Naive thymus-derived CD4-positive, alpha-beta T cell (primary cell): Measurements from ENCODE around the gene VWCE. TPM values are rescaled to one million over a fixed set of nuclear protein-coding genes. Genes with fewer than 3 reads are reported as not detected.

Experiments used
- ATAC-seq: fragments of 150-1000 bp; cut with Tn5 transposase; 2 replicates; pipeline ENCODE4 v1.10.0; 2021; ENCODE audit warnings: mild to moderate bottlenecking, moderate library complexity
- CTCF ChIA-PET: fragments of 350-600 bp; sonication (Branson Sonifier 250); formaldehyde crosslinking; loops from one replicate; lab custom pipeline; 2021; ENCODE audit warnings: antibody characterized with exemption; lab: Charles Lee
- POLR2A ChIA-PET: fragments of 350-600 bp; sonication (Branson Sonifier 250); formaldehyde crosslinking; loops from one replicate; lab custom pipeline; 2021; ENCODE audit warnings: antibody characterized with exemption, inconsistent platforms; lab: Charles Lee
- DNase-seq, 9 donors: peaks; one replicate each; pipeline versions ENCODE4 v3.0.0 to v3.0.0-alpha.2; 2020 to 2022; ENCODE audit warnings: mixed read lengths in 1 of 9
- H3K27ac ChIP-seq: one replicate; pipeline ENCODE4 v1.7.0; 2013; ENCODE audit warnings: mild to moderate bottlenecking, low read depth, low read length, moderate library complexity
- H3K27me3 ChIP-seq, 2 donors: one replicate each; pipeline ENCODE4 v1.7.0; 2013; ENCODE audit warnings: low read length in 2 of 2, mild to moderate bottlenecking in 2 of 2, moderate library complexity in 2 of 2; ENCODE audit not compliant: control insufficient read depth in 2 of 2, insufficient read depth in 2 of 2
- H3K36me3 ChIP-seq, 3 experiments: 1 replicate in 2 of 3; 2 replicates in 1 of 3; pipeline ENCODE4 v1.7.0; 2013; ENCODE audit warnings: low read length in 3 of 3, mild to moderate bottlenecking in 3 of 3, moderate library complexity in 1 of 3; ENCODE audit not compliant: insufficient read depth in 3 of 3, control insufficient read depth in 2 of 3
- H3K4me1 ChIP-seq, 2 donors: one replicate each; pipeline ENCODE4 v1.7.0; 2013; ENCODE audit warnings: low read length in 2 of 2, mild to moderate bottlenecking in 2 of 2, moderate library complexity in 1 of 2; ENCODE audit not compliant: control insufficient read depth in 2 of 2, insufficient read depth in 2 of 2
- H3K4me3 ChIP-seq: 2 replicates; pipeline ENCODE4 v1.7.0; 2013; ENCODE audit warnings: mild to moderate bottlenecking, low read length
- H3K9me3 ChIP-seq, 3 experiments: 1 replicate in 2 of 3; 2 replicates in 1 of 3; pipeline ENCODE4 v1.7.0; 2013; ENCODE audit warnings: low read length in 3 of 3; ENCODE audit not compliant: control insufficient read depth in 2 of 3
- H3K27ac Mint-ChIP-seq, 9 donors: one replicate each; pipeline ENCODE4 v1.8.0; 2020 to 2022; ENCODE audit warnings: mixed read lengths in 9 of 9, mild to moderate bottlenecking in 8 of 9, moderate library complexity in 5 of 9, inconsistent platforms in 2 of 9
- H3K27me3 Mint-ChIP-seq, 5 donors: one replicate each; pipeline ENCODE4 v1.8.0; 2021 to 2022; ENCODE audit warnings: mixed read lengths in 5 of 5, mild to moderate bottlenecking in 1 of 5
- H3K36me3 Mint-ChIP-seq, 5 donors: one replicate each; pipeline ENCODE4 v1.8.0; 2020 to 2022; ENCODE audit warnings: mixed read lengths in 5 of 5, mild to moderate bottlenecking in 3 of 5, inconsistent platforms in 1 of 5
- H3K4me1 Mint-ChIP-seq, 7 donors: one replicate each; pipeline ENCODE4 v1.8.0; 2020 to 2022; ENCODE audit warnings: mixed read lengths in 7 of 7, mild to moderate bottlenecking in 3 of 7, inconsistent platforms in 1 of 7
- H3K4me3 Mint-ChIP-seq, 10 donors: one replicate each; pipeline ENCODE4 v1.8.0; 2020 to 2022; ENCODE audit warnings: mild to moderate bottlenecking in 10 of 10, mixed read lengths in 10 of 10, moderate library complexity in 6 of 10, inconsistent platforms in 2 of 10
- H3K9me3 Mint-ChIP-seq, 11 donors: one replicate each; pipeline ENCODE4 v1.8.0; 2020 to 2022; ENCODE audit warnings: mixed read lengths in 11 of 11, mild to moderate bottlenecking in 4 of 11, inconsistent platforms in 1 of 11, moderate library complexity in 1 of 11
- intact Hi-C, 2 donors: fragments of 100-400 bp; cut with micrococcal nuclease; formaldehyde crosslinking; loops; one replicate each; pipeline ENCODE4 v1.15.1; 2023
- polyA plus RNA-seq, 2 donors: library from polyadenylated mRNA; unstranded; fragments of 300-500 nt; fragmentation: Illumina TruSeq; gene quantifications; one replicate each; pipeline ENCODE4 v1.2.3, GENCODE V29; 2021
- total RNA-seq, 6 experiments: library from RNA in 5 of 6; stranded (reverse) in 5 of 6; gene quantifications; 1 replicate in 5 of 6; 2 replicates in 1 of 6; pipeline ENCODE4 v1.2.3 and lab custom pipeline; 2021 to 2026

The VWCE gene
- total and polyA plus RNA-seq, 7 experiments from 2014 or later = 0.16 to 3.8 (median 0.49) TPM; not detected in 2

DNA sequence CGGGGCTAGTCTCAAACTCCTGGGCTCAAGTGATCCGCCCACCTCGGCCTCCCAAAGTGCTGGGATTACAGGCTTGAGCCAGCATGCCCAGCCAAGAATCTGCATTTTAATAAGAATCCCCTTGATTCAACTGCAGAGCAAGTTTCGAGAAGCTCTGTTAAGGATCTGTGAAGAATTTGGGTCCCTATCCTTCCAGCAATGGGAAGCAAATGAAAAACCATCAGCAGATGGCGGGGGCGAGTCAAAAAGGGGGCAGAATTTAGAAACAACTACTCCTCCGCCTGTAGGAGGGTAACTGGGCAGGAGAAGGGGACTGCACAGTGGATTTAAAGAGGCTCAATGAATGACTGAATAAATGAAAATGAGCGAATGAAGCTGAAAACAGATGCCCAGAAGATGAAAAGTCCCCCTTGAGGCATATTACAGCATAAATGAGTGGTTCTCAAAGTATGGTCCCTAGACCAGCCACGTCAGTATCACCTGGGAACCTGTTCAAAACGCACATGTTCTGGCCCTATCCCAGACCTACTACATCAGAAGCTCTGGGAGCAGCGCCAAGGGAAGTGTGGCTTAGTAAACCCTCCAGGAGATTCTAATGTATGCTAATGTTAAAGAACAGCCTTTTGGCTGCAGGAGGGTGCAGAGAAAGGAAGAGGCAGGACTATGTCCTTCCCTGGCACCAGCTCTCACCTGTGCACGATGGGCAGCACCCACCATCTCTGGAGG, 15.0 kb downstream of the VWCE start:
- intact Hi-C loops = no loop called here
- CTCF ChIA-PET = no interaction called here
- Mint-ChIP-seq H3K27ac (no peak overlapping the region), H3K4me3 (no peak overlapping the region), H3K9me3 (peaks cover 0 to 6% (median 0%) of the 10 kb centered on the region in 11 donors), H3K4me1 (peaks cover 0 to 2% (median 0%) of the 10 kb centered on the region in 7 donors), H3K36me3 (peaks cover 0 to 3% (median 0%) of the 10 kb centered on the region in 5 donors), H3K27me3 (no peaks in the 10 kb centered on the region)
- no peaks in the 10 kb centered on the region for H3K27me3 ChIP-seq
- ATAC-seq (no peak), DNase-seq (no peak)
- no peak overlapping the region for H3K4me3 ChIP-seq
- no peaks in the 10 kb centered on the region for H3K36me3 ChIP-seq
- no peaks in the 10 kb centered on the region for H3K9me3 ChIP-seq
- no peaks in the 10 kb centered on the region for H3K4me1 ChIP-seq
- no peak overlapping the region for H3K27ac ChIP-seq
- POLR2A ChIA-PET = no interaction called here

DNA sequence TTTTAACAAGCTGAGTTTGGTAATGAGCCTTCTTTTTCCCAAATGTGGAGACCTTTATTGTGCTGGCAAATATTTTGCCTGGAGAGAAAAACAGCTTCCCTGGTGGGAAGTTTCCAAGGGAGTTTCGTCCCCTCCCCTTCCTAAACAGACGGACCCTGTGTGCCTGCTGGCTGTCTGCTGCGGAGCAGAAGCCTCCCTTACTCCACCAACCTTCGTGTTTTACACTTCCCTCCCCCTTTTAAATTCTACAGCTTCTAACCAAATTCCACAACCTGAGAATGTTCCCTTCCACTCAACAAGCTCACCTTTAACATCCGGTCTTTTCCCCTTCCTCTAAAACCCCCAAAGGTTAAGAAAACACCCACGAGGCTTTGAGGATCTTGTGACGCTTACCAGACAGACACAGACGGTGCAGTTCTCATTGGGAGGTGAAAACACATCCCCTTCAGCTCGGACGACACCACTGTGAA, 17.1 kb downstream of the VWCE start:
- DNase-seq = no peak
- no peaks in the 10 kb centered on the region for H3K4me1 Mint-ChIP-seq
- H3K27me3 Mint-ChIP-seq = no peaks in the 10 kb centered on the region
- H3K9me3 Mint-ChIP-seq = peaks cover 0 to 2% (median 0%) of the 10 kb centered on the region in 11 donors
- no peak overlapping the region for H3K4me3 ChIP-seq
- H3K36me3 ChIP-seq = no peaks in the 10 kb centered on the region
- no peak overlapping the region for H3K27ac Mint-ChIP-seq
- ATAC-seq = no peak
- no peaks in the 10 kb centered on the region for H3K27me3 ChIP-seq
- POLR2A ChIA-PET = no interaction called here
- H3K4me3 Mint-ChIP-seq = no peak overlapping the region
- CTCF ChIA-PET = interaction anchor here (1.4 kb wide), 1 partner anchor 107 kb away, joined by 3 read pairs; no protein-coding TSS in a partner anchor
- no peak overlapping the region for H3K27ac ChIP-seq
- no peaks in the 10 kb centered on the region for H3K4me1 ChIP-seq
- intact Hi-C loops = no loop called here
- no peaks in the 10 kb centered on the region for H3K36me3 Mint-ChIP-seq
- no peaks in the 10 kb centered on the region for H3K9me3 ChIP-seq

DNA sequence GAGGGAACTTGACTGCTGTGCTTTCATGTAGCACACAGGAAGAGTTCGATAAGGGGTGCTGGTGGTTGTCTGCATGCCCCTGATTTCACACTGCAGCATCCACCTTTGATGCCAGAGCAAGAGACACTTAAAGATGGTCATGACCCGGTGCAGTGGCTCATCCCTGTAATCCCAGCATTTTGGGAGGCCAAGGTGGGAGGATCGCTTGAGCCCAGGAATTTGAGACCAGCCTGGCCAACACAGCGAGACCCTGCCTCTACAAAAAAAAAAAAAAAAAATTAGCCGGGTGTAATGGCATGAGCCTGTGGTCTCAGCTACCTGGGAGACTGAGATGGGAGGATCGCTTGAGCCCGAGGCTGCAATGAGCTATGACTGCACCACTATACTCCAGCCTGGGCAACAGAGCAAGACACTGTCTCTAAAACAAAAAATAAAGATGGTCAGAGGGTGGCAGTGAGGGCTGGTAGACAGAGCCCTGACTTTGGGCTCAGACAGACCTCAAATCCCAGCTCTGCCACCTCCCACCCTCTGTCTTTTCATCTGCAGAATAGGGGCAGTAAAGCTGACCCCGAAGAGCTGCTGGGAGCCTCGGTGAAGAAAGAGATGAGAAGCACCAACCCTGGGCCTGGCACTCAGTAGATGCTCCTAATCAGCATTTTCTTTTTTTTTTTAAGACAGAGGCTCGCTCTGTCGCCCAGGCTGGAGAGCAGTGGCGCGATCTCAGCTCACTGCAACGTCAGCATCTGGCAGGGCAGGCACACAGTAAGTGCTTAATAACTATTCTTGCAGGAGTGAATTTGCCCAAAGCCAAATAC, 17.7 kb downstream of the VWCE start:
- Histone ChIP-seq H3K36me3 (no peaks in the 10 kb centered on the region), H3K4me1 (no peaks in the 10 kb centered on the region), H3K9me3 (no peaks in the 10 kb centered on the region), H3K27ac (no peak overlapping the region), H3K4me3 (no peak overlapping the region), H3K27me3 (no peaks in the 10 kb centered on the region)
- POLR2A ChIA-PET = no interaction called here
- no peaks in the 10 kb centered on the region for H3K4me1 Mint-ChIP-seq
- DNase-seq (no peak), ATAC-seq (no peak)
- H3K27ac Mint-ChIP-seq = no peak overlapping the region
- no peak overlapping the region for H3K4me3 Mint-ChIP-seq
- H3K36me3 Mint-ChIP-seq = no peaks in the 10 kb centered on the region
- peaks cover 0 to 2% (median 0%) of the 10 kb centered on the region in 11 donors for H3K9me3 Mint-ChIP-seq
- no peaks in the 10 kb centered on the region for H3K27me3 Mint-ChIP-seq
- CTCF ChIA-PET = interaction anchor here (1.4 kb wide), 1 partner anchor 108 kb away, joined by 3 read pairs; no protein-coding TSS in a partner anchor
- intact Hi-C loops = no loop called here

DNA sequence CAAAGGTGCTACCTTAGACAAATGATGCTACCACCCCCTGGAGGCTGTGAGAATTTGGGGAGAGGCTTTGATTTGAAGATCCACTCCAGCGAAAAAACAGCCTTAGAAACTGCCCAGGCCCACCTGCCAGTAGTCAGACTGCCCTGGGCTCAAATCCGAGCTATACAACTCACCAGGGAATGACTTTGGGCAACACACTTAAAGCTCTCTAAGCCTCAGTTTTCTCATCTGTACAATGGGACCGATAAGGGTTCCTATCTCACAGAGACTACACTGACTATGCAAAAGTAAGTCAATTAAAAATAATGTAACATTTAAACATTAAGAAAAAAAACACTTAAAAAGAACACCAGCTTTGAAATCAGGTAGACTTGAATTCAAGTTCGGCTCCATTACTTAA, 19.9 kb downstream of the VWCE start:
- intact Hi-C loops = no loop called here
- DNase-seq (no peak), ATAC-seq (no peak)
- no peaks in the 10 kb centered on the region for H3K36me3 ChIP-seq
- ChIA-PET POLR2A (no interaction called here), CTCF (no interaction called here)
- Mint-ChIP-seq H3K27ac (no peak overlapping the region), H3K4me1 (peaks cover 0 to 3% (median 0%) of the 10 kb centered on the region in 7 donors), H3K4me3 (no peak overlapping the region), H3K9me3 (no peaks in the 10 kb centered on the region), H3K36me3 (no peaks in the 10 kb centered on the region), H3K27me3 (no peaks in the 10 kb centered on the region)
- no peak overlapping the region for H3K27ac ChIP-seq
- no peak overlapping the region for H3K4me3 ChIP-seq
- H3K27me3 ChIP-seq = no peaks in the 10 kb centered on the region
- no peaks in the 10 kb centered on the region for H3K9me3 ChIP-seq
- no peaks in the 10 kb centered on the region for H3K4me1 ChIP-seq

DNA sequence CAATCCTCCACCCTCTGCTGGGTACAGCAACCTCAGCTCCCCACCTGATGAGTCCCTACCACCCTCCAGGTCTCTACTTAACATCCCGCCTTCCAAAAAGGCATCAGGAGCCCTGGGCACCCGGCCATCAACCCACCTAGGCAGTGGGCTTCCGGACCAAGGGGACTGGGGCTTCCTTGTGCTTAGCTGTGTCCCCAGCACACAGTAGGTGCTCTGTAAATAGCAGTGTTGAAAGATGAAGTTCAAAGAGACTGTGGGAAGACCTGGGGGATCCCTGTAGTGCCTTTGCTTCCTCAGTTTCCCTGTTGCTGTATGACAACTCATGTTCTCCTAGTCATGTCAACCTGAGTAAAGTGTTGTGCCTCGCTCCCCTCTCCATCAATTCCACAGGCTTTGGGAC, 21.0 kb downstream of the VWCE start:
- Mint-ChIP-seq H3K27me3 (no peaks in the 10 kb centered on the region), H3K4me1 (peaks cover 0 to 5% (median 0%) of the 10 kb centered on the region in 7 donors), H3K36me3 (no peaks in the 10 kb centered on the region), H3K27ac (no peak overlapping the region), H3K9me3 (no peaks in the 10 kb centered on the region), H3K4me3 (no peak overlapping the region)
- Histone ChIP-seq H3K36me3 (no peaks in the 10 kb centered on the region), H3K9me3 (no peaks in the 10 kb centered on the region), H3K4me3 (no peak overlapping the region), H3K27me3 (no peaks in the 10 kb centered on the region), H3K27ac (no peak overlapping the region), H3K4me1 (no peaks in the 10 kb centered on the region)
- intact Hi-C loops = no loop called here
- ChIA-PET CTCF (no interaction called here), POLR2A (no interaction called here)
- ATAC-seq (no peak), DNase-seq (no peak)

DNA sequence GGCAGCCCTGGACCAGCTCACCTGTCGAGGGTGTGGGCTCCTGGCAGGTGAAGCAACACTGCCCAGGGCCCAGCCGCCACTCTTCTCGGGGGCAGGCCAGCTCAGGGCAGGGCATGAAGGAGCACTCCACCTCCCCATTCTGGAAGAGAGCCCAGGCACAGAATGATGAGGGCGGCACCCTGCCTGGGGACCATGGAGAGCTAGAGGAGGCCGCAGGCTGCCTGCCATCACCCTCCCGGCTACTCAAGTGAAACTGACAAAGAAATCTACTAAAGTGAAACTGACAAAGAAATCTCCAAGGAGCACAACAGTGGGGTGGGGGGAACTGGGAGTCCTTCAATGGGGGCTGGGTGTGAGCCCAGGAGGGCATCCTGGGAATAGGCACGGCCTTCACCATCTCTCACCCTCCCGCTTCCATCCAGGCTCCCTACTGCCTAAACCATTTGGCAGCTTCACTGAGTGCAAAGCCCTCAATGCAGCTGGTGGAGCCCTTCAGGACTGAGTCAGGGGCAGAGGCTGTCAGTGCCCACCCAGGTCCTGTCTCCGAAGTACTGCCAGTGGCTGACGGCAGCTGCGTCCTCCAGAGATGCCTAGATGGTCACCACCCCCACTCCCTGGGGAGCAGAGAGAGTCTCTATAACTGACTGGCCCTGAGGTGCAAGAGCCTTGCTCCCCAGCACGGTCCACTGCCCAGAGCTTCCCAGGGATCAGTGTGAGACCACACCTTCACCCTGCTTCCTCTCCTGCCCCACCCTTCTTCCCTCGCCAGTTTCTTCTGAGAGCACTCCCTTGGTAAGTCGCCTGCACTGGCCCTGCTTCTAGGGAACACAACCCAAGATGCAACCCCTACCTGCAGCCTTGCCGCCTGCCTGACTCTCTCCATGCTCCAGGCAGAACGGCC, 21.7 kb downstream of the VWCE start:
- POLR2A ChIA-PET = interaction anchor here (0.5 kb wide), 1 partner anchor 11 kb away, joined by 3 read pairs; no protein-coding TSS in a partner anchor

More for the DNA sequence above, 21.7 kb downstream of the VWCE start:
- DNase-seq = no peak
- no peak overlapping the region for H3K4me3 Mint-ChIP-seq
- H3K27ac Mint-ChIP-seq = no peak overlapping the region
- no peaks in the 10 kb centered on the region for H3K9me3 ChIP-seq
- CTCF ChIA-PET = no interaction called here
- intact Hi-C loops = no loop called here
- no peak overlapping the region for H3K4me3 ChIP-seq
- H3K9me3 Mint-ChIP-seq = no peaks in the 10 kb centered on the region
- ATAC-seq = no peak
- no peak overlapping the region for H3K27ac ChIP-seq
- H3K36me3 Mint-ChIP-seq = no peaks in the 10 kb centered on the region
- H3K27me3 ChIP-seq = no peaks in the 10 kb centered on the region
- H3K4me1 ChIP-seq = no peaks in the 10 kb centered on the region
- H3K36me3 ChIP-seq = no peaks in the 10 kb centered on the region
- H3K27me3 Mint-ChIP-seq = no peaks in the 10 kb centered on the region
- H3K4me1 Mint-ChIP-seq = peaks cover 0 to 5% (median 0%) of the 10 kb centered on the region in 7 donors
